Measurements from ENCODE around the gene WIPI1. TPM values are rescaled to one million over a fixed set of nuclear protein-coding genes. Genes with fewer than 3 reads are reported as not detected.
A peak's percentile ranks its signal among the peaks of the same experiment; 100 is the strongest.
"Not testable (repeated sequence)": the region's sequence is repeated elsewhere in the genome, so short reads cannot be mapped to it uniquely, and the experiment has no call there.

WIPI1 gene
- polyA plus RNA-seq, 2 of the 4 experiments (the other 2 are of a cell fraction), result 9.5 to 19.7 TPM

DNA sequence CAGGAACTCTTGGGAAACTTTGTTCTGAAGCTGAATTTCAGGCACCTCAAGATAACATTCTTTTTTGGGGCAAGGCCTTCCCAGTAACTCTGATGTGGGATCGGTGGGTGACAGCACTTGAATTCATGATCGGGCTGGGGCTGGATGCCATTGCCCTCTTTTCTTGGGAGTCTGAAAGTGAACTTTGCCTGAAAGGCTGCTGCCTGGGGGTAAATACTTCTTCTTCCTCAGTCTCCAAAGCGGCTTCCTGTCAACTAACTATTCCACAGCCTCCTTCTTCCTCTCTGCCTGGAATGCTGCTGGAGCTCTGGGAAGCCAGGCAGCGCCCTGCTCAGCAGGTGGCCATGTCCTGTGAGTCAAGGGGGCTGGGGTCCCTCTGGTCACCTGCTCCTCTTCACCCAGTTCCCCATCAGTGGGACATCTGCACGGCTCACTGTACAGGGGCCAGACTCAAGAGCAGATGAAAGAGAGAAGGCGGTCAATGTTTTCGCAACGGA lies 79.5 kb downstream of the WIPI1 start:
- DNase-seq (ENCODE audit: low read depth in 1 of 2, low spot score in 1 of 2), result no peak
- H3K4me1 ChIP-seq, result peaks cover 53% of the 10 kb centered on the region
- H3K4me3 ChIP-seq, result peak overlapping the region; percentile 10; the same call in 2 of the 3 replicates
- WGBS (ENCODE audit: missing lambda C conversion rate), result 46% methylated on average over 8 of the region's 8 CpGs
- peak overlapping the region; percentile 77 for H3K4me2 ChIP-seq
- H3K9me3 ChIP-seq, result no peaks in the 10 kb centered on the region
- FAIRE-seq, result no peak
- peak overlapping the region; percentile 84 to 86 for H3K27ac ChIP-seq
- POLR2A ChIA-PET, result interaction anchor here (0.6 to 1.0 kb wide), 4 partner anchors 24 to 95 kb away, joined by 3 to 6 read pairs (median 4); no protein-coding TSS in a partner anchor
- ATAC-seq, result no peak; a peak in 1 of 6 replicates
- no peak for TF ChIP-seq NPAS2 (CRISPR knock-in tag; IDR thresholded peaks at IDR 0.05; ENCODE audit: borderline replicate concordance)
- TF ChIP-seq NR3C1 (IDR thresholded peaks at IDR 0.05), result no peak
- CTCF ChIA-PET, result interaction anchor here (1.1 to 4.6 kb wide), 3 partner anchors 10 to 116 kb away, joined by 3 to 19 read pairs (median 3); no protein-coding TSS in a partner anchor

DNA sequence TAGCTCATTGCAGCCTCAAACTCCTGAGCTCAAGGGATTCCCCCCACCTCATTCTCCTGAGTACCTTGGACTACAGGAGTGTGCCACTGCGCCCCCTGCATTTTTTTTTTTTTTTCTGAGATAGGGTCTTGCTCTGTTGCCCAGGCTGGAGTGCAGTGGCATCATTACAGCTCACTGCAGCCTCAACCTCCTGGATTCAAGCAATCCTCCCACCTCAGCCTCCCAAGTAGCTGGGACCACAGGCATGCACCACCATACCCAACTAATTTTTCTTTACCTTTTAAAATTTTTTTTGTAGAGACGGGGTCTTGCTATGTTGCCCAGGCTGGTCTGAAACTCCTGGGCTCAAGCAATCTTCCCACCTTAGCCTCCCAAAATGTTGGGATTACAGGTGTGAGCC lies 81.1 kb downstream of the WIPI1 start:
- CTCF ChIA-PET, result interaction anchor here (0.6 to 4.6 kb wide), 4 partner anchors 23 to 113 kb away, joined by 3 to 19 read pairs (median 3); no protein-coding TSS in a partner anchor
- peaks cover 44% of the 10 kb centered on the region for H3K4me1 ChIP-seq
- H3K9me3 ChIP-seq; DNase-seq (ENCODE audit: low read depth in 1 of 2, low spot score in 1 of 2); H3K4me3 ChIP-seq; ATAC-seq; POLR2A ChIA-PET; FAIRE-seq; H3K4me2 ChIP-seq: not testable (repeated sequence)
- H3K27ac ChIP-seq, result peak overlapping the region in 1 of 2 experiments; percentile 84; a peak in 2 of 6 replicates
- 81% methylated on average over 2 of the region's 2 CpGs for WGBS (ENCODE audit: missing lambda C conversion rate)

DNA sequence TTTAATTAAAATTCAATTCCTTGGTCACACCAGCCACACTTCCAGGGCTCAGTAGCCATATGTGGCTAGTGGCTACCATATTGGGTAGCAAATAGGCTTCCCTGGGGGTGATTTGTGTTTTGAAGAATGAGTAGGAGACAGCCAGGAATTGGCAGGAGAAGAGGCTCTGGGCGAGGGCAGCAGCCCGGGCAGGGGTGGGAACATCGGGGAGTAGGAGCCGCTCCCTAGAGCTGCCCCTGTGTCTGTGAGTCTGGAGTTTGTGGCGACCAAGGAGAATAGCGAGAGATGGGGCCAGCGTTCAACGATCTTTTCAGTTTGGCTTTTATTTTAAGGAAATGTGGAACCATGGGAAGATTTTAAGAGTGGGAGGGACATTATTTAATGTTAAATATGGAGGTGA lies 81.7 kb downstream of the WIPI1 start:
- ChIA-PET POLR2A (no interaction called here), CTCF (interaction anchor here (0.9 to 4.6 kb wide), 2 partner anchors 23 to 112 kb away, joined by 3 to 19 read pairs; no protein-coding TSS in a partner anchor)
- Histone ChIP-seq H3K9me3 (no peaks in the 10 kb centered on the region), H3K27ac (peak overlapping the region in 1 of 2 experiments; percentile 4; a peak in 1 of 6 replicates), H3K4me1 (peaks cover 38% of the 10 kb centered on the region), H3K4me2 (no peak overlapping the region), H3K4me3 (no peak overlapping the region)
- TF ChIP-seq GATA3 (IDR thresholded peaks at IDR 0.05; ENCODE audit: borderline replicate concordance), result no peak
- TF ChIP-seq RAD21 (conservative IDR thresholded peaks at IDR 0.05 in 1 of 2, IDR thresholded peaks at IDR 0.05 in 1 of 2), result no peak
- TF ChIP-seq, protein P1, sequence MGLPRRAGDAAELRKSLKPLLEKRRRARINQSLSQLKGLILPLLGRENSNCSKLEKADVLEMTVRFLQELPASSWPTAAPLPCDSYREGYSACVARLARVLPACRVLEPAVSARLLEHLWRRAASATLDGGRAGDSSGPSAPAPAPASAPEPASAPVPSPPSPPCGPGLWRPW (IDR thresholded peaks at IDR 0.05), result no peak
- TF ChIP-seq FOXS1 (CRISPR knock-in tag; IDR thresholded peaks at IDR 0.05), result no peak
- no peak for TF ChIP-seq KDM5A (IDR thresholded peaks at IDR 0.05)
- TF ChIP-seq, protein P2, sequence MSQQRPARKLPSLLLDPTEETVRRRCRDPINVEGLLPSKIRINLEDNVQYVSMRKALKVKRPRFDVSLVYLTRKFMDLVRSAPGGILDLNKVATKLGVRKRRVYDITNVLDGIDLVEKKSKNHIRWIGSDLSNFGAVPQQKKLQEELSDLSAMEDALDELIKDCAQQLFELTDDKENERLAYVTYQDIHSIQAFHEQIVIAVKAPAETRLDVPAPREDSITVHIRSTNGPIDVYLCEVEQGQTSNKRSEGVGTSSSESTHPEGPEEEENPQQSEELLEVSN (IDR thresholded peaks at IDR 0.05; ENCODE audit: borderline replicate concordance, low read depth), result no peak
- 90% methylated on average over 8 of the region's 8 CpGs for WGBS (ENCODE audit: missing lambda C conversion rate)
- no peak for ATAC-seq
- no peak for DNase-seq (ENCODE audit: low read depth in 1 of 2, low spot score in 1 of 2)
- FAIRE-seq, result no peak

Small RNA genes lying within 50 kb of the gene (small RNA-seq; reads per million reads assigned to genes)
- 0 reads per million in 6 experiments for gene MIR635

Other genes starting within 250 kb of the WIPI1 start
- 186 and 201 TPM in 2 replicates for gene AMZ2, start 209.5 kb downstream of the WIPI1 start, polyA plus RNA-seq (2011; rRNA removed)
- 105 to 111 TPM (median 109 TPM) in 3 replicates for gene AMZ2, start 209.5 kb downstream of the WIPI1 start, polyA plus RNA-seq (2017; fragmentation: RNase III; extraction: RNeasy Plus Mini Kit Qiagen cat#74134 plus additional on column Dnase treatment)
- gene SLC16A6, start 166.4 kb downstream of the WIPI1 start, polyA plus RNA-seq (2011; rRNA removed), result 0.28 and 0.52 TPM in 2 replicates
- gene SLC16A6, start 166.4 kb downstream of the WIPI1 start, polyA plus RNA-seq (2017; fragmentation: RNase III; extraction: RNeasy Plus Mini Kit Qiagen cat#74134 plus additional on column Dnase treatment), result 0.08 to 0.33 TPM (median 0.17 TPM) in 3 replicates
- gene ARSG, start 166.0 kb downstream of the WIPI1 start, polyA plus RNA-seq (2011; rRNA removed), result 1.6 and 1.7 TPM in 2 replicates
- 0.32 to 0.60 TPM (median 0.57 TPM) in 3 replicates for gene ARSG, start 166.0 kb downstream of the WIPI1 start, polyA plus RNA-seq (2017; fragmentation: RNase III; extraction: RNeasy Plus Mini Kit Qiagen cat#74134 plus additional on column Dnase treatment)
- 244 and 370 TPM in 2 replicates for gene PRKAR1A, start 54.9 kb upstream of the WIPI1 start, polyA plus RNA-seq (2011; rRNA removed)
- 239 to 259 TPM (median 244 TPM) in 3 replicates for gene PRKAR1A, start 54.9 kb upstream of the WIPI1 start, polyA plus RNA-seq (2017; fragmentation: RNase III; extraction: RNeasy Plus Mini Kit Qiagen cat#74134 plus additional on column Dnase treatment)
- gene FAM20A, start 143.9 kb upstream of the WIPI1 start, polyA plus RNA-seq (2011; rRNA removed), result 0.05 TPM in 1 of 2 replicates, not detected in the other
- 0.03 to 0.09 TPM in 2 of 3 replicates, not detected in the other for gene FAM20A, start 143.9 kb upstream of the WIPI1 start, polyA plus RNA-seq (2017; fragmentation: RNase III; extraction: RNeasy Plus Mini Kit Qiagen cat#74134 plus additional on column Dnase treatment)